ENCODE data around the gene CLCN6.

CLCN6 gene

GRCh38 chr1:11880911-11881748 lies 75.1 kb downstream of the CLCN6 start:
- DNase-seq = no peak

GRCh38 chr1:11881749-11882441 lies 75.9 kb downstream of the CLCN6 start:
- no peak for DNase-seq

GRCh38 chr1:11882814-11883538 lies 77.0 kb downstream of the CLCN6 start:
- DNase-seq = no peak

- DNase-seq = no peak
Observed at GRCh38 chr1:11885916-11886315, 79.9 kb downstream of the CLCN6 start.

- no peak for DNase-seq
Observed at GRCh38 chr1:11886986-11887665, 81.1 kb downstream of the CLCN6 start.

GRCh38 chr1:11887666-11888007 lies 81.6 kb downstream of the CLCN6 start:
- DNase-seq = no peak

GRCh38 chr1:11888206-11888876 lies 82.3 kb downstream of the CLCN6 start:
- no peak for DNase-seq

- no peak for DNase-seq
Observed at GRCh38 chr1:11888877-11889208, 82.9 kb downstream of the CLCN6 start.

- DNase-seq = no peak
Observed at GRCh38 chr1:11891433-11892186, 85.6 kb downstream of the CLCN6 start.
